Caco-2 (cell line): ENCODE data around the gene PLB1. TPM values are rescaled to one million over a fixed set of nuclear protein-coding genes. Genes with fewer than 3 reads are reported as not detected.

Experiments used
- BruUV-seq: library from RNA; stranded (reverse); fragments of 400-500 nt; replicated peaks from 2 replicates; lab custom pipeline; 2021; lab: Mats Ljungman, UMichigan
- CTCF ChIA-PET: fragments of 300-600 bp; sonication (Branson Sonifier 250); formaldehyde crosslinking; loops from one replicate; lab custom pipeline; 2022; ENCODE audit warnings: antibody characterized with exemption; lab: Charles Lee
- POLR2A ChIA-PET: fragments of 300-600 bp; sonication (Branson Sonifier 250); formaldehyde crosslinking; loops from one replicate; lab custom pipeline; 2022; ENCODE audit warnings: antibody characterized with exemption; lab: Charles Lee
- DNase-seq, 2 experiments: peaks; one replicate each; pipeline versions ENCODE4 v3.0.0 to v3.0.0-alpha.2; 2020 to 2022
- H3K27me3 ChIP-seq: replicated peaks from 2 replicates; pipeline ENCODE4 v1.6.0; 2011; ENCODE audit warnings: low read length; ENCODE audit not compliant: control insufficient read depth, insufficient read depth
- H3K36me3 ChIP-seq: 2 replicates; pipeline ENCODE4 v1.5.1; 2011; ENCODE audit warnings: low read length; ENCODE audit not compliant: control insufficient read depth, insufficient read depth
- H3K4me1 ChIP-seq: fragments of 250-450 bp; sonication (Bioruptor Pico); 2 replicates; pipeline ENCODE4 v1.5.1; 2020; ENCODE audit warnings: mild to moderate bottlenecking
- H3K4me3 ChIP-seq: 2 replicates; pipeline ENCODE4 v1.5.1; 2011; ENCODE audit warnings: low read depth, mild to moderate bottlenecking, control low read depth, low read length
- H3K9me3 ChIP-seq: fragments of 250-450 bp; sonication (Bioruptor Pico); 2 replicates; pipeline ENCODE4 v1.5.1; 2020; ENCODE audit warnings: mild to moderate bottlenecking, moderate library complexity
- H3K27ac Mint-ChIP-seq: one replicate; pipeline ENCODE4 v1.8.0; 2022; ENCODE audit warnings: mixed read lengths; ENCODE audit not compliant: unreplicated experiment
- H3K27me3 Mint-ChIP-seq: one replicate; pipeline ENCODE4 v1.8.0; 2022; ENCODE audit warnings: mixed read lengths; ENCODE audit not compliant: insufficient read depth, unreplicated experiment
- H3K36me3 Mint-ChIP-seq: one replicate; pipeline ENCODE4 v1.8.0; 2022; ENCODE audit warnings: mild to moderate bottlenecking, mixed read lengths; ENCODE audit not compliant: insufficient read depth, unreplicated experiment
- H3K4me1 Mint-ChIP-seq: one replicate; pipeline ENCODE4 v1.8.0; 2022; ENCODE audit warnings: low read depth, mixed read lengths; ENCODE audit not compliant: unreplicated experiment
- H3K4me3 Mint-ChIP-seq: one replicate; pipeline ENCODE4 v1.8.0; 2022; ENCODE audit warnings: mild to moderate bottlenecking, moderate library complexity, mixed read lengths; ENCODE audit not compliant: unreplicated experiment
- H3K9me3 Mint-ChIP-seq: one replicate; pipeline ENCODE4 v1.8.0; 2022; ENCODE audit warnings: mixed read lengths; ENCODE audit not compliant: unreplicated experiment
- intact Hi-C: fragments of 100-400 bp; cut with micrococcal nuclease; formaldehyde crosslinking; loops from one replicate; pipeline ENCODE4 v1.10.0; 2022; ENCODE audit not compliant: unreplicated experiment
- total RNA-seq: library from RNA; stranded (reverse); gene quantifications from 2 replicates; pipeline ENCODE4 v1.2.3, GENCODE V29; 2022
- TF ChIP-seq, protein P1 (sequence below), 2 experiments: fragments of 200-600 bp in 1 of 2; IDR thresholded peaks; 1 replicate in 1 of 2; 2 replicates in 1 of 2; pipeline versions ENCODE4 v1.5.1 to v1.8.0; 2011 to 2022; ENCODE audit warnings: antibody characterized with exemption in 1 of 2, control low read depth in 1 of 2, inconsistent platforms in 1 of 2, low read depth in 1 of 2, low read length in 1 of 2, mild to moderate bottlenecking in 1 of 2, moderate library complexity in 1 of 2; ENCODE audit not compliant: insufficient read depth in 1 of 2, severe bottlenecking in 1 of 2, unreplicated experiment in 1 of 2

Gene PLB1
- total RNA-seq, 1 experiment from 2014 or later: 2.8 TPM

DNA sequence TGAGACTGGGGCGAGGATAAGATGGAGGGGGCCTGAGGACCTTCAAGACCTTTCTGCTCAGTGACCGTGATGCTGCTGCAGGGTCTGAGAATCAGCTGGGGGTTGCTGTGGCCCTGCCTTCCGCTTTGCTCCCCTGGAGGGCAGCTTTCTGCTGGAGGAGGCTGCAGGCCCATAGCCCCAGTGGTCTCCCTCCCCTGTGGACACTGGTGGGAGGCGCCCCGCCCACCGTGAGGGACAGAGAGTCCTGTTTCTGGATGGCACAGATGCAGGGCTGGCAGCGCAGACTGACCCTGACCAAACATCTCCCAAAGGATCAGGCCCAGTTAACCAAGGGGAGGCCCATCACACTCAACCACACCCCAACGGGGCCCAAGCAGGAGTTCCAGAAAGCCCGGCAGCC lies 42.8 kb downstream of the PLB1 start:
- peaks cover 6% of the 10 kb centered on the region for H3K4me1 ChIP-seq
- no peaks in the 10 kb centered on the region for H3K27me3 ChIP-seq
- H3K4me3 Mint-ChIP-seq: no peak overlapping the region
- no peak overlapping the region for H3K27ac Mint-ChIP-seq
- BruUV-seq: no TSS peak
- DNase-seq: peak in 1 of 2 experiments; percentile 27
- no peaks in the 10 kb centered on the region for H3K36me3 ChIP-seq
- H3K27me3 Mint-ChIP-seq: no peaks in the 10 kb centered on the region
- intact Hi-C loops: no loop called here
- no peaks in the 10 kb centered on the region for H3K9me3 Mint-ChIP-seq
- no peaks in the 10 kb centered on the region for H3K9me3 ChIP-seq
- POLR2A ChIA-PET: no interaction called here
- TF ChIP-seq, protein P1, sequence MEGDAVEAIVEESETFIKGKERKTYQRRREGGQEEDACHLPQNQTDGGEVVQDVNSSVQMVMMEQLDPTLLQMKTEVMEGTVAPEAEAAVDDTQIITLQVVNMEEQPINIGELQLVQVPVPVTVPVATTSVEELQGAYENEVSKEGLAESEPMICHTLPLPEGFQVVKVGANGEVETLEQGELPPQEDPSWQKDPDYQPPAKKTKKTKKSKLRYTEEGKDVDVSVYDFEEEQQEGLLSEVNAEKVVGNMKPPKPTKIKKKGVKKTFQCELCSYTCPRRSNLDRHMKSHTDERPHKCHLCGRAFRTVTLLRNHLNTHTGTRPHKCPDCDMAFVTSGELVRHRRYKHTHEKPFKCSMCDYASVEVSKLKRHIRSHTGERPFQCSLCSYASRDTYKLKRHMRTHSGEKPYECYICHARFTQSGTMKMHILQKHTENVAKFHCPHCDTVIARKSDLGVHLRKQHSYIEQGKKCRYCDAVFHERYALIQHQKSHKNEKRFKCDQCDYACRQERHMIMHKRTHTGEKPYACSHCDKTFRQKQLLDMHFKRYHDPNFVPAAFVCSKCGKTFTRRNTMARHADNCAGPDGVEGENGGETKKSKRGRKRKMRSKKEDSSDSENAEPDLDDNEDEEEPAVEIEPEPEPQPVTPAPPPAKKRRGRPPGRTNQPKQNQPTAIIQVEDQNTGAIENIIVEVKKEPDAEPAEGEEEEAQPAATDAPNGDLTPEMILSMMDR (IDR thresholded peaks at IDR 0.05; ENCODE audit: insufficient read depth in 1 of 2, low read depth in 1 of 2, low read length in 1 of 2, severe bottlenecking in 1 of 2, unreplicated experiment in 1 of 2): no peak
- CTCF ChIA-PET: interaction anchor here (0.6 kb wide), 1 partner anchor 779 kb away, joined by 3 read pairs; no protein-coding TSS in a partner anchor
- H3K4me3 ChIP-seq: no peak overlapping the region
- H3K36me3 Mint-ChIP-seq: no peaks in the 10 kb centered on the region
- H3K4me1 Mint-ChIP-seq: peaks cover 7% of the 10 kb centered on the region

DNA sequence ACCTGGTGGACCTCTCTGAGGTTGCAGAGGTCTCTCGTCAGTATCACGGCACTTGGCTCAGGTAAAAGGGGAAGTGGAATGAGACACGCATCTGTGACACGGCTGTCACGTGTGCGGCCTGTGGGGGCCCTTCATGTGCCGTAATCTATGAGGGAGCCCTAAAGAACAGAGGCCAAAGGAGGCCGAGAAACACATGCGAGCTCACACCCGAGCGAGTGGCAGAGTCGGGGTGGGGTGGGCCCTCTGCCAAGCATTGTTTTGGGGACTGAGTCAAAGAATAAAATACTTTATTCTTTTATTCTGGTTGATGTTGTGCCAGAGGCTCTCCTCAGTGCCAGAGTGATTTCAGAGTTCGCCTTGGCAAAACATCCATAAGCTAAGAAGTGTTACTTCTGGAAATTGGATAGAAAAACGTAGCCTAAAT lies 43.3 kb downstream of the PLB1 start:
- BruUV-seq: no TSS peak
- ChIA-PET POLR2A (no interaction called here), CTCF (interaction anchor here (0.6 kb wide), 1 partner anchor 780 kb away, joined by 3 read pairs; no protein-coding TSS in a partner anchor)
- Mint-ChIP-seq H3K27me3 (no peaks in the 10 kb centered on the region), H3K4me1 (peaks cover 11% of the 10 kb centered on the region), H3K36me3 (no peaks in the 10 kb centered on the region), H3K9me3 (no peaks in the 10 kb centered on the region), H3K4me3 (no peak overlapping the region), H3K27ac (no peak overlapping the region)
- H3K4me3 ChIP-seq: no peak overlapping the region
- TF ChIP-seq, protein P1 (IDR thresholded peaks at IDR 0.05; ENCODE audit: insufficient read depth in 1 of 2, low read depth in 1 of 2, low read length in 1 of 2, severe bottlenecking in 1 of 2, unreplicated experiment in 1 of 2): no peak
- H3K9me3 ChIP-seq: no peaks in the 10 kb centered on the region
- H3K27me3 ChIP-seq: no peaks in the 10 kb centered on the region
- H3K4me1 ChIP-seq: peaks cover 11% of the 10 kb centered on the region
- intact Hi-C loops: no loop called here
- no peak for DNase-seq
- no peaks in the 10 kb centered on the region for H3K36me3 ChIP-seq

DNA sequence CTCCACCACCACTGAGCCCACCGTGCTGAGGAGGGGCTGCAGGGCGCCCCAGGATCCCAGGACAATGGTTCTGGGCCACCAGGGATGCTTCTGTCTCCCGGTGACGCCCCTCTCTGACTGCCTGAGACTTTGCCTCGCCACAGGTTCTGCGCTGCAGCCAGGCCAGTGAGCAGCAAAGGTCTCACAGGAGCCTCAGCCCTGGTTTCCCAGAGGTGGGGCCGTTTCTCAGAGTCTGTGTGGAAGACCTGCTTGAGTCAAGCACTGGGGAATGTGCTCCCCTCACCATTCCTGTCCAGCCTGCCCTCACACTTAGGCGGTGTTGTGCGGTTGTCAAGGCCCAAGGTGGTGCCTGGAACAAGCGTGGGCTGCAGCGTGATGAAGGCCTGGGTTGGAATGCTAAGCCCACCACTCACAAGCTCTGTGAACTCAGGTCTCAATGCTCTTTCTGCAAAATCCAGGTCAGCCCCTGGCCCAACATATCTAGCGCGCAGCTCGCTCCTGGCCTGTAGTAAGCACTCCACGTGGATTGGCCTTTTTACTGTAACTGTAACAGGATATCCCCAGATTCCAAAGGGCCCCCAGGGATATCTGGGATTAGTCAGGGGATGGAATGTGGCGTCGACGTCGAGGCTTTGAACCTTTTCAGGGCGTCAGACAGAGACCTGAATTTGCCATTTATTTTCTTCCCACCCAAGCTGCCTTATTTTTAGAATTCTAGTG lies 47.6 kb downstream of the PLB1 start:
- intact Hi-C loops: loop anchor here (1.0 to 10.0 kb wide), 3 partner anchors 35 to 279 kb away; no protein-coding TSS in a partner anchor
- no peaks in the 10 kb centered on the region for H3K36me3 ChIP-seq
- peaks cover 49% of the 10 kb centered on the region for H3K4me1 ChIP-seq
- Mint-ChIP-seq H3K27me3 (no peaks in the 10 kb centered on the region), H3K27ac (peak overlapping the region; percentile 90), H3K4me1 (peaks cover 40% of the 10 kb centered on the region), H3K4me3 (no peak overlapping the region), H3K36me3 (peaks cover 17% of the 10 kb centered on the region), H3K9me3 (no peaks in the 10 kb centered on the region)
- H3K9me3 ChIP-seq: no peaks in the 10 kb centered on the region
- no peak overlapping the region for H3K4me3 ChIP-seq
- H3K27me3 ChIP-seq: no peaks in the 10 kb centered on the region
- CTCF ChIA-PET: interaction anchor here (0.8 to 1.5 kb wide), 2 partner anchors 23 to 26 kb away, joined by 3 read pairs; no protein-coding TSS in a partner anchor
- BruUV-seq: no TSS peak
- DNase-seq: no peak
- TF ChIP-seq, protein P1 (IDR thresholded peaks at IDR 0.05; ENCODE audit: insufficient read depth in 1 of 2, low read depth in 1 of 2, low read length in 1 of 2, severe bottlenecking in 1 of 2, unreplicated experiment in 1 of 2): no peak
- POLR2A ChIA-PET: no interaction called here
